ENCODE data around the gene TEX38. TPM values are rescaled to one million over a fixed set of nuclear protein-coding genes. Genes with fewer than 3 reads are reported as not detected.
A peak's percentile ranks its signal among the peaks of the same experiment; 100 is the strongest.
"Not testable (repeated sequence)": the region's sequence is repeated elsewhere in the genome, so short reads cannot be mapped to it uniquely, and the experiment has no call there.

Gene TEX38
- total RNA-seq, 1 experiment from 2014 or later, result not detected

DNA sequence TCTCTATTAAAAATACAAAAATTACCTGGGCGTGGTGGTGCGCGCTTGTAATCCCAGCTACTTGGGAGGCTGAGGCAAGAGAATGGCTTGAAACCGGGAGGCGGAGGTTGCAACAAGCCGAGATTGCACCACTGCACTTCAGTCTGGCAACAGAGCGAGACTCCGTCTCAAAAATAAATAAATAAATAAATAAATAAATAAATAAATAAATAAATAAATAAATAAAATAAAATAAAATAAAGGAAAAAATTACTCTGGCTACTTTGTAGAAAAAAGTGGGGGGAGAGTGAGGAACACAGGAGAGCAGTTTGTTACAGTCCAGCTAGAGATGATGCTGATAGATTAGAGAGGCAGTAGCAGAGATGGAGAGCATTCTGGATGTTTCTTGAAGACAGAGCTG, 48.7 kb downstream of the TEX38 start:
- H3K27me3 ChIP-seq (ENCODE audit: control insufficient read depth, insufficient read depth, low read length); DNase-seq (ENCODE audit: low read depth, low spot score); BruUV-seq (replicated peaks); CTCF ChIA-PET; H3K9me3 ChIP-seq (ENCODE audit: control insufficient read depth, insufficient read depth, low read depth, low read length); POLR2A ChIA-PET; in situ Hi-C loops (cut with HindIII; ENCODE audit: low pct_unique_long_range_greater_than_20kb, low sequenced_read_pairs); H3K27ac ChIP-seq (ENCODE audit: low read length); ATAC-seq; H3K4me3 ChIP-seq (ENCODE audit: low read depth in 2 of 2, low read length in 2 of 2); H3K36me3 ChIP-seq (ENCODE audit: control insufficient read depth, insufficient read depth, low read length): not testable (repeated sequence)
- peaks cover 20% of the 10 kb centered on the region for H3K4me1 ChIP-seq (ENCODE audit: control insufficient read depth, insufficient read depth, low read length)
- intact Hi-C loops (cut with micrococcal nuclease; ENCODE audit: unreplicated experiment), result loop anchor here (10.0 kb wide), 1 partner anchor 186 kb away; a partner anchor contains a TSS

- intact Hi-C loops (cut with micrococcal nuclease; ENCODE audit: unreplicated experiment), result loop anchor here (10.0 kb wide), 1 partner anchor 186 kb away; a partner anchor contains a TSS
- Histone ChIP-seq H3K9me3 (ENCODE audit: control insufficient read depth, insufficient read depth, low read depth, low read length) (no peaks in the 10 kb centered on the region), H3K4me1 (ENCODE audit: control insufficient read depth, insufficient read depth, low read length) (peaks cover 20% of the 10 kb centered on the region), H3K36me3 (ENCODE audit: control insufficient read depth, insufficient read depth, low read length) (no peaks in the 10 kb centered on the region; the same call in 1 of the 2 replicates), H3K4me3 (ENCODE audit: low read depth in 2 of 2, low read length in 2 of 2) (no peak overlapping the region), H3K27ac (ENCODE audit: low read length) (peak overlapping the region; percentile 7; the same call in 1 of the 2 replicates), H3K27me3 (ENCODE audit: control insufficient read depth, insufficient read depth, low read length) (no peaks in the 10 kb centered on the region; the same call in 1 of the 2 replicates)
- in situ Hi-C loops (cut with HindIII; ENCODE audit: low pct_unique_long_range_greater_than_20kb, low sequenced_read_pairs), result no loop called here
- CTCF ChIA-PET, result no interaction called here
- TF ChIP-seq REST (IDR thresholded peaks at IDR 0.05; ENCODE audit: insufficient read depth in 1 of 2, low read depth in 2 of 2, low read length in 1 of 2) (no peak), POLR2AphosphoS5 (IDR thresholded peaks at IDR 0.05; ENCODE audit: low read depth, low read length) (no peak), CTCF (IDR thresholded peaks at IDR 0.05) (no peak), SIN3A (IDR thresholded peaks at IDR 0.05; ENCODE audit: borderline replicate concordance, insufficient read depth, low read depth, low read length) (no peak), TCF7L2 (IDR thresholded peaks at IDR 0.05; ENCODE audit: low read depth, low read length) (no peak)
- POLR2A ChIA-PET, result no interaction called here
- ATAC-seq (no peak), DNase-seq (ENCODE audit: low read depth, low spot score) (no peak)
- BruUV-seq (replicated peaks), result no TSS peak
Observed at GRCh38 chr1:46721204-46721603, 49.5 kb downstream of the TEX38 start.

GRCh38 chr1:46721686-46722205, 50.1 kb downstream of the TEX38 start:
- ATAC-seq (no peak), DNase-seq (ENCODE audit: low read depth, low spot score) (no peak)
- ChIA-PET CTCF (no interaction called here), POLR2A (no interaction called here)
- no peak overlapping the region for H3K27ac ChIP-seq (ENCODE audit: low read length)
- H3K36me3 ChIP-seq (ENCODE audit: control insufficient read depth, insufficient read depth, low read length), result no peaks in the 10 kb centered on the region; the same call in 1 of the 2 replicates
- no TSS peak for BruUV-seq (replicated peaks)
- in situ Hi-C loops (cut with HindIII; ENCODE audit: low pct_unique_long_range_greater_than_20kb, low sequenced_read_pairs), result no loop called here
- no peak overlapping the region for H3K4me3 ChIP-seq (ENCODE audit: low read depth in 2 of 2, low read length in 2 of 2)
- no peaks in the 10 kb centered on the region for H3K9me3 ChIP-seq (ENCODE audit: control insufficient read depth, insufficient read depth, low read depth, low read length)
- TF ChIP-seq CTCF (IDR thresholded peaks at IDR 0.05) (no peak), TCF7L2 (IDR thresholded peaks at IDR 0.05; ENCODE audit: low read depth, low read length) (no peak), POLR2AphosphoS5 (IDR thresholded peaks at IDR 0.05; ENCODE audit: low read depth, low read length) (no peak), SIN3A (IDR thresholded peaks at IDR 0.05; ENCODE audit: borderline replicate concordance, insufficient read depth, low read depth, low read length) (no peak), REST (IDR thresholded peaks at IDR 0.05; ENCODE audit: insufficient read depth in 1 of 2, low read depth in 2 of 2, low read length in 1 of 2) (no peak)
- peaks cover 17% of the 10 kb centered on the region for H3K4me1 ChIP-seq (ENCODE audit: control insufficient read depth, insufficient read depth, low read length)
- intact Hi-C loops (cut with micrococcal nuclease; ENCODE audit: unreplicated experiment), result loop anchor here (10.0 kb wide), 1 partner anchor 187 kb away; a partner anchor contains a TSS
- no peaks in the 10 kb centered on the region; the same call in 1 of the 2 replicates for H3K27me3 ChIP-seq (ENCODE audit: control insufficient read depth, insufficient read depth, low read length)

Measured in Panc1 (cell line).